Myocyte (in vitro differentiated cells): ENCODE measurements around the gene OS9. TPM values are rescaled to one million over a fixed set of nuclear protein-coding genes. Genes with fewer than 3 reads are reported as not detected.
"Not testable (repeated sequence)": the region's sequence is repeated elsewhere in the genome, so short reads cannot be mapped to it uniquely, and the experiment has no call there.

Source experiments
- DNase-seq: peaks from one replicate; pipeline ENCODE4 v3.0.0-alpha.2; 2012; ENCODE audit warnings: low read depth
- total RNA-seq: library from RNA; depleted of rRNA; stranded (reverse); fragments of >200 nt; gene quantifications from 2 replicates; pipeline ENCODE4 v1.2.3, GENCODE V29; 2014

The OS9 gene
- total RNA-seq, 1 donor from 2014 or later: 306 TPM

DNA sequence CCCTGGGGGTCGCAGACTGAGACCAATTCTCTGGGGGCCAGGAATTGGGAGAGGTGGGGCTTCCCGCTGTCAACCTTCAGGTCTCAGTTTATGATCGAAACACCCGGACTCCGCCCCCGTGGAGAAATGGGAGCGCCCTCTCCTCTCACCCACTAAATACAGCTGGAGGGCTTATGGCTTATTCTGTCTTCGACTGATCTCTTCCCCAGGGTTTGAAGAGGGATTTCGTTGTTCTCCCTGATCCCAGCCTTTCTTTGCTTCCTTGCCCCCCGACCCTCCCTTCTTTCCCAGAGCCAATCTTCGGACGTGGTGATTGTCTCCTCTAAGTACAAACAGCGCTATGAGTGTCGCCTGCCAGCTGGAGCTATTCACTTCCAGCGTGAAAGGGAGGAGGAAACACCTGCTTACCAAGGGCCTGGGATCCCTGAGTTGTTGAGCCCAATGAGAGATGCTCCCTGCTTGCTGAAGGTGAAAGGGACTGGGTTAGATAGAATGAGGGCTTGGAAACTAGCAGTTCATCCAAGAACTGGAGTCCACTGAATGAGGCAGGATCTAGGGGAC is 607 bp downstream of the OS9 start:
- peak; percentile 24 for DNase-seq

GRCh38 chr12:57695770-57696432 is 2.0 kb downstream of the OS9 start:
- no peak for DNase-seq

DNA sequence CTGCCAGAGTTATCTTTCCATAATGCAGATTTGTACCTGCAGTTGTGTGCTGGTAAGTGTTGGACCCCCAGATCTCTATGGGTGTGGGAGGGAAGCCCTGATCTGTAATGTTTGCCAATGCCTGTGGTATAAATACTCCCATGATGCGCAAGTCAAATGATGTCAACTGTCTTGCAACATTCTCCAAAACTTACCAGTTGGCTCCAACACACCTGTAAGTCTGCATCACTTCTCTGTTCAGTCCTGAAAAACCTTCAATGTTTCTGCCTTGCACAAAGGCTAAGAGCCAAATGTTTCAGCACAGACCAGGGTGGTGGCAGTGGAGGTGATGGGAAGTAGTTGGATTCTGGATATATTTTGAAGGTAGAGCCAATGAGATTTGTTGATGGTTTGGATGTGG is 3.1 kb downstream of the OS9 start:
- no peak for DNase-seq

GRCh38 chr12:57698414-57698813 is 4.5 kb downstream of the OS9 start:
- no peak for DNase-seq

- DNase-seq: no peak
Measured at GRCh38 chr12:57700317-57700716, 6.4 kb downstream of the OS9 start.

DNA sequence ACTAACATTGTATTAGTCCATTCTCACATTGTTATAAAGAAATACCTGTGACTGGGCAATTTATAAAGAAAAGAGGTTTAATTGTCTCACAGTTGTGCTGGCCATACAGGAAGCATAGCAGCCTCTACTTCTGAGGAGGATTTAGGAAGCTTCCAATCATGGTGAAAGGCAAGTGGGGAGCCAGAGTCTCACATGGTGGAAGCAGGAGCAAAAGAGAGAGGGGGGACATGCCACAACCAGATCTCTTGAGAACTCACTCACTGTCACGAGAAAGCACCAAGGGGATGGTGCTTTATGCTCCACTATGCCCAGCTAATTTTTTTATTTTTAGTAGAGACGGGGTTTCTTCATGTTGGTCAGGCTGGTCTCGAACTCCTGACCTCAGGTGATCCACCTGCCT is 13.3 kb downstream of the OS9 start:
- DNase-seq: no peak

DNA sequence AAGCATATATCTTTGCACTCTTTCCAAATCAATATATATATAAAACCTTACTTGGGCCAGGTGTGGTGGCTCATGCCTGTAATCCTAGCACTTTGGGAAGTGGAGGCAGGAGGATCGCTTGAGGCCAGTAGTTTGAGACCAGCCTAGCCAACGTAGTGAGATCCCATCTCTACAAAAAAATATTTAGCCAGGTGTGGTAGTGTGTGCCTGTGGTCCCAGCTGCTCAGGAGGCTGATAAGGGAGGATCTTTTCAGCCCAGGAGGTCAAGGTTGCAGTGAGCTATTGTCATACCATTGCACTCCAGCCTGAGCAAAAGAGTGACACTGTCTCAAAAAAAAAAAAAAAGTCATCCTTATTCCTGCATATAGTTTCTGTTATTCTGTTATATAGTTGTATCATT is 14.4 kb downstream of the OS9 start:
- no peak for DNase-seq

DNA sequence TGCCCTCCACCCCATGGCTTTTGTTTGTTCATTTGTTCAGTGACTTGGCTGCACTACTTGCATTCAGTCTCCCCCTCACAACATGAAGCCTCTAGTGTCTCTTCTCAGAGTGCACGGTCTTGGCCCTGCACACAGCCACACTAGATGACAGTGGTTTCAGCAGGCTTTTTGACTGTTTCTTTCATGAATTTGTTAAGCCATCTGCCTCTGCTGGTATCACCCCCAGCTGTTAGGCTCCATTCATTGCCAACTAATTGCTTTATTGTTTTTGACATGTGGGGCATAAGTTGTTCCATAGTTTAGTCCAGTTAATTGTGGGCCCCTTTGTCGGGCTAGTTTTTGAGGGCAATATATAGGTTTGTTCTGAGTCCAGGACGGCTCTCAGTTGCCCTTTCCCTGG is 18.8 kb downstream of the OS9 start:
- DNase-seq: no peak

- no peak for DNase-seq
Measured at GRCh38 chr12:57713209-57713608, 19.3 kb downstream of the OS9 start.

DNA sequence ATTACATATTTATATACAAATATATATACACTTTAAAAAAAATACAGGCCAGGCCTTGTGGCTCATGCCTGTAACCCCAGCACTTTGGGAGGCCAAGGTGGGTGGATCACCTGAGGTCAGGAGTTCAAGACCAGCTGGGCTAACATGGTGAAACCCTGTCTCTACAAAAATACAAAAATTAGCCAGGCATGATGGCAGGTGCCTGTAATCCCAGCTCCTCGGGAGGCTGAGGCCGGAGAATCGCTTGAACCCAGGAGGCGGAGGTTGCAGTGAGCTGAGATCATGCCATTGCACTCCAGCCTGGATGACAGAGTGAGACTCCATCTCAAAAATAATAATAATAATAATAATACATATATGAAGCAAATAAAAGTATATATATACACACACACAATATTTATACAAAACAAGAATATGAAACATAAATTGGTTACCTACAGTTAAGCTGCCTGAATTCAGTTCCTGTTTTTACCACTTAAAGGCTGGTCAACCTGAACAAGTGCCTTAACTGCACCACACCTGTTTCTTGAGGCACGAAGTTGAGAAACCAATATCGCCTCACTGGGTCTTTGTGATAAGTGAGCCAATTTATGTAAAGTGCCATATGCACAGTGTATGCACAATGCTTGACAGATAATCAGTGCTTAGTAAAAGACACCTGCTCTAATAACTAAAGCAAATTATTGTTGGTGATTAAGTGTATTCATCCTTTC is 21.3 kb downstream of the OS9 start:
- DNase-seq: not testable (repeated sequence)

DNA sequence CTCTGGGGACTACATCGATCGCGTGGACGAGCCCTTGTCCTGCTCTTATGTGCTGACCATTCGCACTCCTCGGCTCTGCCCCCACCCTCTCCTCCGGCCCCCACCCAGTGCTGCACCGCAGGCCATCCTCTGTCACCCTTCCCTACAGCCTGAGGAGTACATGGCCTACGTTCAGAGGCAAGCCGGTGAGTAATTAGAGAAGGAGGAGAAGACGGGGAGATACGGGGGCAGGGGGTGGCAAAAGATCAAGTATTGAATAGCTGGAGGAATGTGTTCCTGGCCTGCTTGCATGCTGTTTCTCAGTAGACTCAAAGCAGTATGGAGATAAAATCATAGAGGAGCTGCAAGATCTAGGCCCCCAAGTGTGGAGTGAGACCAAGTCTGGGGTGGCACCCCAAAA is 21.9 kb downstream of the OS9 start:
- no peak for DNase-seq

DNA sequence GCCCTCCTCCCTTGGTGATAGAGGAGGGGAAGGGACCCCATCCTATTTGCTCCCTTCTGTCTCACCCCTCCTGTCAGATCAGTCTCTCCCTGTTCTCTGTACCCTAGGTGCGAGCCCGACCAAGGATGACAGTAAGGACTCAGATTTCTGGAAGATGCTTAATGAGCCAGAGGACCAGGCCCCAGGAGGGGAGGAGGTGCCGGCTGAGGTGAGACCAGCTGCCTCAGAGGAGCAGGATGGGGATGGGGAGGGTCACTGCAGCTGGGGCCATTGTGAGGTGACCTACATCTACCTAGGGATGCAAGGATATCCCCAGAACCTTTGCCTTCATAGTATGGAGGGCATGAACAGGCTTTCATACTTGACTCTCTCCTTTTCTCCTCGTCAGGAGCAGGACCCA is 22.4 kb downstream of the OS9 start:
- no peak for DNase-seq

DNA sequence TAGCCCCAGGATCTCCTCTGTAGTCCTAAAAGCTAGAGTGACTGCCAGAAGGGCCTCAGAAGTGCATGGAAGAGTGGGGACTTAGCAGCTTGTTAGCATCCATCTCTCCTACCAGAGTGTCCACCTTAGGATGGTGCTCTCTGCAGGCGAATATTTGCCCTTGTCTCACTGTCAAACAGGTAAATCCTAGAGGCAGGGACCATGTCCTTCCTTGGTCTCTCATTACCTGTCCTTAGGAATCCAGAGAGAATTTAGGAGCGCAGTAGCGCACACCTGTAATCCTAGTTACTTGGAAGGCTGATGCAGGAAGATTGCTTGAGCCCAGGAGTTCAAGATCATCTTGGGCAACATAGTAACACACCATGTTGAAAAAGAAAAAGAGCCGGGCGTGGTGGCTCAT is 23.2 kb downstream of the OS9 start:
- no peak for DNase-seq

GRCh38 chr12:57717846-57718640 is 24.1 kb downstream of the OS9 start:
- DNase-seq: no peak

- no peak for DNase-seq
Measured at GRCh38 chr12:57718641-57719528, 25.0 kb downstream of the OS9 start.

- no peak for DNase-seq
Measured at GRCh38 chr12:57719777-57720605, 26.1 kb downstream of the OS9 start.

- DNase-seq: no peak
Measured at GRCh38 chr12:57720606-57721595, 27.0 kb downstream of the OS9 start.

- not testable (repeated sequence) for DNase-seq
Measured at GRCh38 chr12:57721846-57722608, 28.1 kb downstream of the OS9 start.
